Stimulated activated CD8-positive, alpha-beta memory T cell treated with anti-CD3 and anti-CD28 coated beads, Interleukin-15, amount 100 ng/mL, for 48 hours (primary cell): ENCODE results near the gene SLC7A10.
A peak's percentile ranks its signal among the peaks of the same experiment; 100 is the strongest.
"Not testable (repeated sequence)": the region's sequence is repeated elsewhere in the genome, so short reads cannot be mapped to it uniquely, and the experiment has no call there.

Experiments
- DNase-seq, 2 donors: peaks; one replicate each; pipeline ENCODE4 v3.0.0-alpha.2; 2020; ENCODE audit warnings: low read depth in 2 of 2

Gene SLC7A10

GRCh38 chr19:33238481-33239149 is 13.0 kb upstream of the SLC7A10 start:
- DNase-seq = no peak

- no peak for DNase-seq
Measured at GRCh38 chr19:33236696-33237390, 11.2 kb upstream of the SLC7A10 start.

GRCh38 chr19:33235996-33236350 is 10.3 kb upstream of the SLC7A10 start:
- DNase-seq = no peak

GRCh38 chr19:33235269-33235995 is 9.8 kb upstream of the SLC7A10 start:
- DNase-seq = peak; percentile 37 to 48

- DNase-seq = no peak
Measured at GRCh38 chr19:33234736-33235135, 9.1 kb upstream of the SLC7A10 start.

GRCh38 chr19:33234092-33234491 is 8.4 kb upstream of the SLC7A10 start:
- no peak for DNase-seq

GRCh38 chr19:33233056-33233873 is 7.6 kb upstream of the SLC7A10 start:
- DNase-seq = no peak

GRCh38 chr19:33232656-33233055 is 7.0 kb upstream of the SLC7A10 start:
- DNase-seq = no peak

GRCh38 chr19:33231511-33231910 is 5.9 kb upstream of the SLC7A10 start:
- DNase-seq = no peak

GRCh38 chr19:33229962-33230361 is 4.3 kb upstream of the SLC7A10 start:
- no peak for DNase-seq

GRCh38 chr19:33227870-33228599 is 2.4 kb upstream of the SLC7A10 start:
- DNase-seq = no peak

- DNase-seq = no peak
Measured at GRCh38 chr19:33227242-33227650, 1.6 kb upstream of the SLC7A10 start.

GRCh38 chr19:33226550-33227241 is 1.0 kb upstream of the SLC7A10 start:
- no peak for DNase-seq

GRCh38 chr19:33224694-33225457 is 774 bp downstream of the SLC7A10 start:
- no peak for DNase-seq

- not testable (repeated sequence) for DNase-seq
Measured at GRCh38 chr19:33222255-33222654, 3.4 kb downstream of the SLC7A10 start.

- no peak for DNase-seq
Measured at GRCh38 chr19:33221638-33222037, 4.0 kb downstream of the SLC7A10 start.

GRCh38 chr19:33220735-33221134 is 4.9 kb downstream of the SLC7A10 start:
- DNase-seq = no peak

- no peak for DNase-seq
Measured at GRCh38 chr19:33220115-33220514, 5.5 kb downstream of the SLC7A10 start.

- DNase-seq = no peak
Measured at GRCh38 chr19:33219261-33219815, 6.3 kb downstream of the SLC7A10 start.

GRCh38 chr19:33217881-33218280 is 7.8 kb downstream of the SLC7A10 start:
- DNase-seq = no peak
